K562 (cell line): ENCODE measurements around the gene CRADD. TPM values are rescaled to one million over a fixed set of nuclear protein-coding genes. Genes with fewer than 3 reads are reported as not detected.

ENCODE experiments used
- FOS ChIP-seq: IDR thresholded peaks from 3 replicates; pipeline ENCODE4 v1.6.1; 2011; ENCODE audit not compliant: insufficient read length; ENCODE audit errors: extremely low read depth
- GTF2F1 ChIP-seq: IDR thresholded peaks from 2 replicates; pipeline ENCODE4 v1.6.1; 2011; ENCODE audit warnings: low read depth, low read length, improper control_type of control experiment
- HNRNPK ChIP-seq: fragments of 200-400 bp; formaldehyde crosslinking; IDR thresholded peaks from one replicate; pipeline ENCODE4 v1.6.1; 2018; ENCODE audit warnings: mild to moderate bottlenecking, low read depth, low read length; ENCODE audit not compliant: poor library complexity, severe bottlenecking
- NFE2 ChIP-seq: IDR thresholded peaks from 2 replicates; pipeline ENCODE4 v1.6.1; 2014; ENCODE audit warnings: antibody characterized with exemption, low read depth
- ZNF212 ChIP-seq: fragments of 450-650 bp; formaldehyde crosslinking; IDR thresholded peaks from 2 replicates; pipeline ENCODE4 v1.4.0; 2020; ENCODE audit warnings: mild to moderate bottlenecking
- polyA plus RNA-seq, 8 experiments: library from polyadenylated mRNA; depleted of rRNA in 4 of 8; stranded (reverse) in 5 of 8; unstranded in 3 of 8; fragments of >200 nt; fragmentation: Nextera tagmentation in 2 of 8; fragmentation: Illumina TruSeq in 1 of 8; extraction: Ambion mirVana in 2 of 8; extraction: Trizol in 1 of 8; gene quantifications; 2 replicates each; pipeline versions ENCODE4 v1.2.1 to v1.2.3, GENCODE V29; 2011 to 2014; ENCODE audit warnings: inconsistent platforms in 1 of 8, missing spikeins in 1 of 8
- total RNA-seq, 7 experiments: library from RNA; depleted of rRNA in 6 of 7; stranded (reverse); fragments of >200 nt in 6 of 7; fragmentation: Illumina TruSeq in 2 of 7; extraction: Trizol in 2 of 7; gene quantifications; 2 replicates each; pipeline versions ENCODE4 v1.2.1 to v1.2.3, GENCODE V29; 2011 to 2021; ENCODE audit warnings: low replicate concordance in 1 of 7
- TF ChIP-seq, protein P1 (sequence below): fragments of 250-450 bp; sonication (Bioruptor Pico); IDR thresholded peaks from 2 replicates; pipeline ENCODE4 v1.8.0; 2022; ENCODE audit warnings: inconsistent platforms, mild to moderate bottlenecking, moderate library complexity, borderline replicate concordance
- TF ChIP-seq, protein P2 (sequence below): sonication (generic); formaldehyde crosslinking; IDR thresholded peaks from 2 replicates; pipeline ENCODE4 v1.8.1; 2023; ENCODE audit warnings: mild to moderate bottlenecking, missing genetic modification reagents, moderate library complexity
- TF ChIP-seq, protein P3 (sequence below): fragments of 250-450 bp; sonication (Bioruptor Pico); IDR thresholded peaks from 2 replicates; pipeline ENCODE4 v1.5.0; 2021

CRADD gene
- total and polyA plus RNA-seq, 9 of the 15 experiments (the other 6 are each of a cell fraction or from before 2014, with no cell fraction given) = 20.5 to 41.1 (median 25.9) TPM

DNA sequence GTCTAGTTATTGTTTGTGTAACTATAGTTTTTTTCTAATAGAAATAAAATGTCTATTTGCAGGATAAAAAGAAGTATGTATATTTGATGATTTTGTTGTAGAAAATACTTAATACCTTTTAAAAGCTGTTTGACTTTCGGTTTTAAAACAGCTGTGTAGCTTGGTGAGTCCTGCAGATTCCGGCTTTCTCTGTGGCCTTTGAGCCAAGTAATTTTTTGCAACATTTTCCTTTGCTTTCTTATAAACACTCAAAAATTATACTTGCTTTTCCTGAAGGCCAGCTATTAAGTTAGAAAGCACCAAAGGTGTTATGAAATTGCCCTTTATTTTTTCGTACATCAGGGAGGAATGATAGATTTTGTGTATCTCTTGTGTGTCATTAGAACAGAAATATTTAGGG is 63.6 kb downstream of the CRADD start (continued):
- no peak for TF ChIP-seq ZNF212
- TF ChIP-seq FOS = no peak
- no peak for TF ChIP-seq GTF2F1
- no peak for TF ChIP-seq HNRNPK
- TF ChIP-seq, protein P1, sequence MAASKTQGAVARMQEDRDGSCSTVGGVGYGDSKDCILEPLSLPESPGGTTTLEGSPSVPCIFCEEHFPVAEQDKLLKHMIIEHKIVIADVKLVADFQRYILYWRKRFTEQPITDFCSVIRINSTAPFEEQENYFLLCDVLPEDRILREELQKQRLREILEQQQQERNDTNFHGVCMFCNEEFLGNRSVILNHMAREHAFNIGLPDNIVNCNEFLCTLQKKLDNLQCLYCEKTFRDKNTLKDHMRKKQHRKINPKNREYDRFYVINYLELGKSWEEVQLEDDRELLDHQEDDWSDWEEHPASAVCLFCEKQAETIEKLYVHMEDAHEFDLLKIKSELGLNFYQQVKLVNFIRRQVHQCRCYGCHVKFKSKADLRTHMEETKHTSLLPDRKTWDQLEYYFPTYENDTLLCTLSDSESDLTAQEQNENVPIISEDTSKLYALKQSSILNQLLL = no peak
- TF ChIP-seq NFE2 = no peak
- TF ChIP-seq, protein P2, sequence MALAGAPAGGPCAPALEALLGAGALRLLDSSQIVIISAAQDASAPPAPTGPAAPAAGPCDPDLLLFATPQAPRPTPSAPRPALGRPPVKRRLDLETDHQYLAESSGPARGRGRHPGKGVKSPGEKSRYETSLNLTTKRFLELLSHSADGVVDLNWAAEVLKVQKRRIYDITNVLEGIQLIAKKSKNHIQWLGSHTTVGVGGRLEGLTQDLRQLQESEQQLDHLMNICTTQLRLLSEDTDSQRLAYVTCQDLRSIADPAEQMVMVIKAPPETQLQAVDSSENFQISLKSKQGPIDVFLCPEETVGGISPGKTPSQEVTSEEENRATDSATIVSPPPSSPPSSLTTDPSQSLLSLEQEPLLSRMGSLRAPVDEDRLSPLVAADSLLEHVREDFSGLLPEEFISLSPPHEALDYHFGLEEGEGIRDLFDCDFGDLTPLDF (CRISPR knock-in tag) = no peak
- TF ChIP-seq, protein P3, sequence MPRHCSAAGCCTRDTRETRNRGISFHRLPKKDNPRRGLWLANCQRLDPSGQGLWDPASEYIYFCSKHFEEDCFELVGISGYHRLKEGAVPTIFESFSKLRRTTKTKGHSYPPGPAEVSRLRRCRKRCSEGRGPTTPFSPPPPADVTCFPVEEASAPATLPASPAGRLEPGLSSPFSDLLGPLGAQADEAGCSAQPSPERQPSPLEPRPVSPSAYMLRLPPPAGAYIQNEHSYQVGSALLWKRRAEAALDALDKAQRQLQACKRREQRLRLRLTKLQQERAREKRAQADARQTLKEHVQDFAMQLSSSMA (CRISPR knock-in tag) = no peak
